Activated CD4-positive, alpha-beta T cell treated with anti-CD3 and anti-CD28 coated beads, Interleukin-2, amount 50 U/mL, for 1 hour (primary cell): ENCODE results near the gene CELF5.
"Not testable (repeated sequence)": the region's sequence is repeated elsewhere in the genome, so short reads cannot be mapped to it uniquely, and the experiment has no call there.

ENCODE experiments used
- DNase-seq: peaks from one replicate; pipeline ENCODE4 v3.0.0-alpha.2; 2020

Gene CELF5

GRCh38 chr19:3208317-3209207 lies 15.9 kb upstream of the CELF5 start:
- no peak for DNase-seq

DNA sequence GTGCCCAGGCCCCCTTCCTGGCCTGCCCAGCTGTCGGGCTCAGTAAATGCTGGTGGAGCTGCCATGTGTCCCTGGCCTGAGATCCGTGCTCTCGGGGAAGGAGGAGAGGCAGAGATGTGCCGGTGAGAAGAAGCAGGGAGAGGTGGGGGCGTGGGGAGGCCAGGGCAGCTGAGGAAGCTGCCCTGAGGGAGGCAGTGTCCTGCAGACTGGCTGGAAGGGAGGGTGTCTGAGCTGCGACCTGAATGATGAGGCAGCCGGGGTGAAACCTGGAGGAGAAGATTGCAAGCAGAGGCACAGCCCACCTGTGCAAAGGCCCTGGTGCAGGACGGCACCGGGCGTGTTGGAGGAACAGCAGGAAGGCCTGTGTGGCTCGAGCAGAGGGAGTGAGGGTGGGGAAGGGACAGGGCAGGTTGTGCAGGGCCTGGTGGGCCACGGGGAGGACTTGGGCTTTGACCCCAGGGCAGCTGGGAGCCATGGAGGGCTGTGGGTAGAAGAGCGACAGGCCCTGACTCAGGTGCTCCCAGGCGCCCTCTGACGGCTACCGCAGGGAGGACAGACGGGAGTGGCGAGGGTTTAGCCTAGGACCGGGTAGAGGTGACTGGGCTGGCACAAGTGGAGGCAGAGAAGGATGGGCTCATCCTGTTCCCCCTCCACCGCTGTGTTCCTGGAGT lies 14.0 kb upstream of the CELF5 start:
- DNase-seq: peak; percentile 74

DNA sequence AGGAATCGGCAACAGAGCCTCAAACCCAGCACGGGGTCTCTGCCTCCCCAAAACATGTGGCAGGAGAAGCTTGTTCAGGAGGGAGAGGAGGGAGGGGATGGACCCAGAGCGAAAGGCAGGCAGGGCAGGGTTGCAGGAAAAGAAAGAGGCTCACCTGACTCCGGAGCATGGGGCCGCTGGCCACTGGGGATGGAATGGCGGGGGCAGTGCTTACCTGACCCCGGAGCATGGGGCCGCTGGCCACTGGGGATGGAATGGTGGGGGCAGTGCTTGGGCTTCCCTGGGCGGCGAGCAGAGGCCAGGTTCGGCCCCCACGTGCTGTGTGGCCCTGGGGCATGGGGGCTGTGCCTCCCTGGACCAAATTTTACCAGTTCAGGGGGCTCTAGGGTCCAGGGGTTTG lies 13.3 kb upstream of the CELF5 start:
- no peak for DNase-seq

- no peak for DNase-seq
Measured at GRCh38 chr19:3213159-3213558, 11.3 kb upstream of the CELF5 start.

GRCh38 chr19:3216874-3217273 lies 7.6 kb upstream of the CELF5 start:
- DNase-seq: no peak

DNA sequence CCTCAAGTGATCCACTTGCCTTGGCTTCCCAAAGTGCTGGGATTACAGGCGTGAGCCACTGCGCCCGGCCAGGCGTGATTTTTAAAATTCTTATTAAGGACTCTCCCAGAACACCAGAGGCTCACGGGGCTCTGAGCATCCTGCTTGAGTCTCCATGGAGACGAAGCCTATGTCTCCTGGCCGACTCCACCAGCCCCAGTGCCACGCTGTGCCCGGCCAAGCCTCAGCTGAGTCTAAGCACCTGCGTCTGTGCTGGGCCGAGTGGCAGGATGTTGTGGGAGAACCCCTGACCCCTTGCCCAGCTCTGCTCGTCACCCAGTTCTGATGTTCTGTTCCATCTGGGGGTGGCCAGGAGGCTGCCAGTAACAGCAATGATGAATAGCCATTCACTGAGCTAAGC lies 3.9 kb upstream of the CELF5 start:
- no peak for DNase-seq

DNA sequence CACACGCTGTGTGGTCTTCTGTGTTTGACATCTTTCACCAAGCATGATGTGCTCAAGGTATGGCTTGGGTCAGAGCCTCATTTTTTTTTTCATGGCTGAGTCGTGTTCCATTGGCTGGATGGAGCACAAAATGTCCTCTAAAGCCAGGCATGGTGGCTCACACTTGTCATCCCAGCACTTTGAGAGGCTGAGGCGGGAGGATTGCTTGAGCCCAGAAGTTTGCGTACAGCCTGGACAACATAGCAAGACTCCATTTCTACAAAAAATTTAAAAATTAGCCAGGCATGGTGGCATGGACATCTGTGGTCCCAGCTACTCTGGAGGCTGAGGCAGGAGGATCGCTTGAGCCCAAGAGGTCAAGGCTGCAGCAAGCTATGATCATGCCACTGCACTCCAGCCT lies 2.9 kb upstream of the CELF5 start:
- DNase-seq: not testable (repeated sequence)

DNA sequence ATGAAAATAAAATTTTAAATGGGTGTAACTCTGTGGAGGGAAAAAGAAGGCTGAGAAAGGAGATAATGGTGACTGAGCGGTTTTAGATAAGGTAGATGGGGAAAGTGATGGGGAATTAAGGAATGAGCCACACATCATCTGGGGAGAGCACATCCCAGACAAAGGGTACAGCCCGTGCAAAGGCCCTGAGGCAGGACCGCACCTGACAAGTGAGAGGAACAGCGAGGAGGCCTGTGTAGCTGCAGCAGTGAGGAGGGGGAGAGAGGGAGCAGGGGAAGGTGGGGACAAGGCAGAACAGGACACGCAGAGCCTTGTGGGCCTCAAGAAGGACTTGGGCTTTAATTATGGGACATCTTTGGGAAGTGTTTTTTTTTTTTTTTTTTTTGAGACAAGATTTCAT lies 1.8 kb upstream of the CELF5 start:
- DNase-seq: no peak

- DNase-seq: no peak
Measured at GRCh38 chr19:3225169-3225485, 666 bp downstream of the CELF5 start.

- no peak for DNase-seq
Measured at GRCh38 chr19:3225677-3226093, 1.2 kb downstream of the CELF5 start.

GRCh38 chr19:3227054-3227626 lies 2.7 kb downstream of the CELF5 start:
- DNase-seq: no peak

- no peak for DNase-seq
Measured at GRCh38 chr19:3229346-3229743, 4.9 kb downstream of the CELF5 start.

- DNase-seq: no peak
Measured at GRCh38 chr19:3229888-3230496, 5.5 kb downstream of the CELF5 start.

DNA sequence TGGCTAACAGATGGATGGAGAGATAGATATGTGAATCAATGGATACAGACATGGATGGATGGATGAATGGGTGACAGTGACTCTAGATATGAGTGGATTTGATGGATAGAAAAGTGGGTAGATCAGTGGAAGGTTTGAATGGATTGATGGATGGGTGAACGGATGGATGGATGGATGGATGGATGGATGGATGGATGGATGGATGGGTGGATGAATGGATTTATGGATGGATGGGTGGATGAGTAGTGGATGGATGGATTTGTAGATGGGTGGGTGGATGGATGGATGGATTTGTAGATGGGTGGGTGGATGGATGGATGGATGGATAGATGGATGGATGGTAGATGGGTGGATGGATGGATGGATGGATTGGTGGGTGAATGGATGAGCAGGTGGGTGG lies 6.8 kb downstream of the CELF5 start:
- DNase-seq: no peak

DNA sequence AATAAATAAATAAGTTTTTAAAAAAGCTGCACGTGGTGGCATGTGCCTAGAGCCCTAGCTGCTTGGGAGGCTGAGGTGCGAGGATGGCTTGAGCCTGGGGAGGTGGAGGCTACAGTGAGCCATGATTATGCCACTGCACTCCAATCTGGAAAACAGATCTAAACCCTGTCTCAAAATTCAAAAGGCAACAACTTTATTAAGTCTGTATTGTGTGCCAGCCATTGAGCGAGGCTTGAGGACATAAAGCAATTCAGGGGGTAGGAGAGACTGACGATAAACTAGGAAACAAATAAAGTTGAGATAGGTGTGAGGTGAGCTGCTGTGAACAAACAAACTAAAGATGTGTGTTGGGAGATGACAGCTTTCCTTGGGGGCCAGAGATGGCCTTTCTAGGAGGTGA lies 8.7 kb downstream of the CELF5 start:
- no peak for DNase-seq

DNA sequence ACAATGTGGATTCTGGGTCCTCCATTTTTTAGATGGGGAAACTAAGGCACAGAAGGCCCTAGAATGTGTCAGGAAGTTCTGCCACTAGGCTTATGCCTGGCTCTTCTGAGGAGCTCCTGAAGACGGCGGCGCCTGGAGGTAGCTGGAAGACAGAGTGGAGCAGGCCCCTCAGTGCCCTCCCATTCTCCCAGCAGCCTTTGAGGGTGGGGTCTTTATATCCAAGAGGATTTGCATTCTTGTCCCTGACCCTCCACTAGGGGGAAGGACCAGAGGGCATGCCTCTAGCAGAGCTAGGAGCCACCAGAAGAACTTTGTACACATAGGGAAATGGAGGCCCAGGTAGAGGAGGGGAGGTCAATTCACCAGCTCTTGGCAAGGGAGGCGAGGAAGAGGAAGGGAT lies 9.4 kb downstream of the CELF5 start:
- no peak for DNase-seq

- no peak for DNase-seq
Measured at GRCh38 chr19:3234800-3235199, 10.3 kb downstream of the CELF5 start.

DNA sequence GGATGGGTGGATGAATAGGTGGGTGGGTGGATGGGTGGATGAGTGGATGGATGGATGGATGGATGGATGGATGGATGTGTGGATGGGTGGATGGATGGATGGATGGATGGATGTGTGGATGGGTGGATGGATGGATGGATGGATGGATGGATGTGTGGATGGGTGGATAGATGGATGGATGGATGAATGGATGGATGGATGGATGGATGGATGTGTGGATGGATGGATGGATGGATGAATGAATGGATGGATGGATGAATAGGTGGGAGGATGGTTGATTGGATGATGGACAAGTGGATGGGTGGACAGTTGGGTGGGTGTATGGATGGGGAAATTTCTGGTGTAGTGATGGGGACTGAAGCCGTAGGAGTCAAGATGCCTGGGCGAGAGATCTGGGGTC lies 11.1 kb downstream of the CELF5 start:
- not testable (repeated sequence) for DNase-seq

DNA sequence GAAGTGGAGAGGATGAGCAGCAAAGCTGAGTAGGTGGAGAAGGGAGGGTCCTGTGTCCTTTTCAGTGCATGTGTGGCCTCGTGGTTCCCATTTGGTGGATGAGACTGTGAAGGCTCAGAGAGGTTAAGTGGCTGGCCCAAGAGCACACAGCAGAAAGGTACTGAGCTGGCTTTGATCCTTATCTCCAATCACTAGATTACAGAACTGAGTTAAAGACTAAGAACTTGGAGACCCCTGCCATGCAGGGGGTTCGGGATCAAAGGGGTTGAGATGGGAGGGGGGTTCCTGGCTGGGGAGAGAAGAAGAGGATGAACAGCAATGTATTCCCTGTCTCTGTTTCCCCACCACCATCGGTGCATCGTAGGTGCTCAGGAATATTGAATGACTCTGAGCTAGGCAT lies 11.8 kb downstream of the CELF5 start:
- DNase-seq: no peak

DNA sequence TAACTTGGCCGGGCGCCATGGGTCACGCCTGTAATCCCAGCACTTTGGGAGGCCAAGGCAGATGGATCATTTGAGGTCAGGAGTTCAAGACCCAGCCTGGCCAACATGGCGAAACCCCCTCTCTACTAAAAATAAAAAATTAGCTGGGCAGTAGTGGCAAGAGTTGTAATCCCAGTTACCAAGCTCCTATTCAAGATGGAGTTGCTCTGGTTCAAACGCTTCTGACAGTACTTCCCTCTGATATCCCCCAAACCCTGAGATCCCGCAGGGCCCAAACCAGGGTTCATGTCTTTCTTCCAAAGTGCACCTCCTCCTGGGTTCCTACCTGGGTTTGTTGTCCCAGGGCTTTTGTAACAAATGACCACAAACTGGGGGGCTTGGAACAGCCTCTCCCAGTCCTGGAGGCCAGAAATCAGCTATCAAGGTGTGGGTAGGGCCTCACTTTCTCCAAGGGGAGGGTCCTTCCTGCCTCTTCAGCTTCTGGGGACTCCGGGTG lies 13.7 kb downstream of the CELF5 start:
- DNase-seq: no peak

DNA sequence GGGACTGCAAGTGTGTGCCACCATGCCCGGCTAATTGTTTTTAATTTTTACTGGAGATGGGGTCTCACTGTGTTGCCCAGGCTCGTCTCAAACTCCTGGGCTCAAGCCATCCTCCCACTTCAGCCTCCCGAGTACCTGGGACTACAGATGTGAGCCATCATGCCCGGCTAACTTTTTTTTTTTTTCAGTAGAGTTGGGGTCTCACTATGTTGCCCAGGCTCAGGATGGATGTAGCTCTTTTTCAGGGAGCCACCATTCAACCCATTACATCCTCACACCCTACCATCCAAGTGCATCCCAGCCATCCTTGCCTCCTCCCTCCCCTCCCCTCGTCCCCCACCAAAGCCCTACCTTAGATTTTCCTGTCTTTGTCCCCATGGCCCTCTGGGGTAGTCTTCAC lies 14.9 kb downstream of the CELF5 start:
- DNase-seq: no peak

DNA sequence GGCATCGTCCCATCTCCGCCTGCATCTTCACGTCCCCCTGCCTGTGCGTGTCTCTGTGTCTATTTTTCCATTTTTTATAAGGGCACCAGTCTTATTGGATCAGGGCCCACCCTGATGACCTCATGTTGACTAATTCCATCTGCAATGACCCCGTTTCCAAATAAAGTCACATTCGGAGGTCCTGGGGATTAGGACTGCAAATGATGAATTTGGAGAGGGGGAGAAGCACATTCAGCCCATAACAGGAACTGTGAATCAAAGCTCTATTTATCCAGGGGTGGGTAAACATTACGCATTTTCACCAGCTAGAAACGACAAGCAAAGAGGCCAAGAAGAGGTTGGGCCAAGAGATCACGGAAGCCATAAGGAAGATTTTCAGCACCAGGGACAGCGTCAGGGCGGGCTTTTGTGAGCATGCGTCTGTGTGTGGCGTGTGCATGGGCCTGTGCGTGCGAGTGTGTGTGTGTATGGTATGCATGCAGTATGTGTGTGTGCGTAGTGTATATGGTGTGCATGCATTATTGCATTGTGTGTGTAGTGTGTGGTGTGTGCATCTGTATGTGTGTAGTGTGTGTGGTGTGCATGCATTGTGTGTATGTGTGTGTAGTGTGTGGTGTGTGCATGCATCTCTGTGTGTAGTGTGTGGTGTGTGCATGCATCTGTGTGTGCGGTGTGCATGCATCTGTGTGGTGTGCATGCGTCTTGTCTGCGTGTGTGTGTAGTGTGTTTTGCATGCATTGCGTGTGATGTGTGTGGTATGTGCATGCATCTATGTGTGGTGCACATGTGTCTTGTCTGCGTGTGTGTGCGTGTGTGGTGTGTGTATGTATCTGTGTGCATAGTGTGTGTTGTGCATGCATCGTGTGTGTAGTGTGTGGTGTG lies 19.6 kb downstream of the CELF5 start:
- peak; percentile 59 for DNase-seq

DNA sequence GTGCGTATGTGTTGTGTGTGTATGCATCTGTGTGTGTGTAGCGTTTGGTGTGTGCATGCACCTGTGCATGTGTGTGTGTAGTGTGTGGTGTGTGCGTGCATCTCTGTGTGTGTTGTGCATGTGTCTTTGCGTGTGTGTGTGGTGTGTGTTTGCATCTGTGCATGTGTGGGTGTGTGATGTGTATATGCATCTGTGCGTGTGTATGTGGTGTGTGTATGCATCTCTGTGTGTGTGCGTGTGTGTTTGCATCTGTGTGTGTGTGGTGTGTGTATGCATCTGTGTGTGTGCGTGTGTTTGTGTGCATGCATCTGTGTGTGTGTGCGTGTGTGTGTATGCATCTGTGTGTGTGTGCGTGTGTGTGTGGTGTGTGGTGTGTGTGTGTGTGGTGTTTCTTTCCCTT lies 20.6 kb downstream of the CELF5 start:
- DNase-seq: no peak
